Nephron (organoid): ENCODE measurements around the gene SMARCD1.
"Not testable (repeated sequence)": the region's sequence is repeated elsewhere in the genome, so short reads cannot be mapped to it uniquely, and the experiment has no call there.

Experiments
- H3K27ac Mint-ChIP-seq, 3 experiments: 2 replicates each; pipeline ENCODE4 v1.8.0; 2020; ENCODE audit warnings: mixed read lengths in 3 of 3, mild to moderate bottlenecking in 2 of 3, moderate library complexity in 1 of 3
- H3K27me3 Mint-ChIP-seq: 2 replicates; pipeline ENCODE4 v1.8.0; 2021; ENCODE audit warnings: low read depth, mild to moderate bottlenecking, moderate library complexity, mixed read lengths
- H3K36me3 Mint-ChIP-seq: 2 replicates; pipeline ENCODE4 v1.8.0; 2020; ENCODE audit warnings: low read depth, mixed read lengths
- H3K4me1 Mint-ChIP-seq: 2 replicates; pipeline ENCODE4 v1.8.0; 2020; ENCODE audit warnings: mixed read lengths
- H3K4me3 Mint-ChIP-seq, 3 experiments: 2 replicates each; pipeline ENCODE4 v1.8.0; 2020; ENCODE audit warnings: mild to moderate bottlenecking in 3 of 3, mixed read lengths in 3 of 3, moderate library complexity in 2 of 3
- H3K9me3 Mint-ChIP-seq: 2 replicates; pipeline ENCODE4 v1.8.0; 2020; ENCODE audit warnings: mixed read lengths
- CTCF ChIP-seq, 3 experiments: fragments of 200-600 bp; sonication (generic); IDR thresholded peaks; one replicate each; pipeline ENCODE4 v1.5.0; 2021; ENCODE audit warnings: antibody characterized with exemption in 3 of 3; ENCODE audit not compliant: unreplicated experiment in 3 of 3

The SMARCD1 gene

GRCh38 chr12:50081096-50081808 lies 3.9 kb upstream of the SMARCD1 start:
- Mint-ChIP-seq H3K36me3 (peaks cover under 1% of the 10 kb centered on the region), H3K27ac (peak overlapping the region in 1 of 3 experiments; percentile 87), H3K9me3 (no peaks in the 10 kb centered on the region), H3K4me1 (peaks cover 19% of the 10 kb centered on the region), H3K4me3 (peak overlapping the region in 1 of 3 experiments; percentile 19), H3K27me3 (no peaks in the 10 kb centered on the region)
- no peak for TF ChIP-seq CTCF (IDR thresholded peaks at IDR 0.05; ENCODE audit: unreplicated experiment in 3 of 3)

- no peaks in the 10 kb centered on the region for H3K27me3 Mint-ChIP-seq
- H3K4me1 Mint-ChIP-seq = peaks cover 28% of the 10 kb centered on the region
- H3K9me3 Mint-ChIP-seq = no peaks in the 10 kb centered on the region
- peak overlapping the region; percentile 53 to 87 (median 83) for H3K27ac Mint-ChIP-seq
- peak overlapping the region; percentile 23 to 66 (median 37) for H3K4me3 Mint-ChIP-seq
- no peak for TF ChIP-seq CTCF (IDR thresholded peaks at IDR 0.05; ENCODE audit: unreplicated experiment in 3 of 3)
- peaks cover 12% of the 10 kb centered on the region for H3K36me3 Mint-ChIP-seq
Observed at GRCh38 chr12:50082644-50083043, 2.5 kb upstream of the SMARCD1 start.

- peak overlapping the region; percentile 81 to 93 (median 86) for H3K27ac Mint-ChIP-seq
- peak overlapping the region; percentile 85 to 91 (median 86) for H3K4me3 Mint-ChIP-seq
- no peaks in the 10 kb centered on the region for H3K9me3 Mint-ChIP-seq
- peaks cover 32% of the 10 kb centered on the region for H3K4me1 Mint-ChIP-seq
- peaks cover 18% of the 10 kb centered on the region for H3K36me3 Mint-ChIP-seq
- H3K27me3 Mint-ChIP-seq = no peaks in the 10 kb centered on the region
- TF ChIP-seq CTCF (IDR thresholded peaks at IDR 0.05; ENCODE audit: unreplicated experiment in 3 of 3) = no peak
Observed at GRCh38 chr12:50083301-50083700, 1.8 kb upstream of the SMARCD1 start.

GRCh38 chr12:50084409-50084774 lies 750 bp upstream of the SMARCD1 start:
- peak overlapping the region; percentile 94 to 98 (median 95) for H3K4me3 Mint-ChIP-seq
- peak overlapping the region; percentile 95 to 98 (median 98) for H3K27ac Mint-ChIP-seq
- H3K4me1 Mint-ChIP-seq = peaks cover 32% of the 10 kb centered on the region
- H3K36me3 Mint-ChIP-seq = peaks cover 29% of the 10 kb centered on the region
- not testable (repeated sequence) for H3K27me3 Mint-ChIP-seq, H3K9me3 Mint-ChIP-seq

- H3K27ac Mint-ChIP-seq = peak overlapping the region; percentile 95 to 99 (median 98)
- H3K4me1 Mint-ChIP-seq = peaks cover 32% of the 10 kb centered on the region
- H3K9me3 Mint-ChIP-seq = no peaks in the 10 kb centered on the region
- peak overlapping the region; percentile 97 to 98 (median 98) for H3K4me3 Mint-ChIP-seq
- no peaks in the 10 kb centered on the region for H3K27me3 Mint-ChIP-seq
- TF ChIP-seq CTCF (IDR thresholded peaks at IDR 0.05; ENCODE audit: unreplicated experiment in 3 of 3) = no peak
- peaks cover 40% of the 10 kb centered on the region for H3K36me3 Mint-ChIP-seq
Observed at GRCh38 chr12:50085615-50086072, 502 bp downstream of the SMARCD1 start.

GRCh38 chr12:50086148-50086547 lies 1.0 kb downstream of the SMARCD1 start:
- Mint-ChIP-seq H3K27me3 (no peaks in the 10 kb centered on the region), H3K9me3 (no peaks in the 10 kb centered on the region), H3K4me3 (peak overlapping the region; percentile 97 to 98 (median 98)), H3K36me3 (peaks cover 44% of the 10 kb centered on the region), H3K4me1 (peaks cover 32% of the 10 kb centered on the region), H3K27ac (peak overlapping the region; percentile 95 to 99 (median 98))
- no peak for TF ChIP-seq CTCF (IDR thresholded peaks at IDR 0.05; ENCODE audit: unreplicated experiment in 3 of 3)
